HG03460 (cell line): ENCODE measurements around the gene NSUN7.
"Not testable (repeated sequence)": the region's sequence is repeated elsewhere in the genome, so short reads cannot be mapped to it uniquely, and the experiment has no call there.

ENCODE experiments used
- ATAC-seq: cut with Tn5 transposase; IDR thresholded peaks from one replicate; pipeline ENCODE4 v1.9.1; 2021; ENCODE audit not compliant: unreplicated experiment

Gene NSUN7

GRCh38 chr4:40812386-40812785, 62.6 kb downstream of the NSUN7 start:
- no peak for ATAC-seq

GRCh38 chr4:40812856-40813255, 63.1 kb downstream of the NSUN7 start:
- ATAC-seq = no peak

GRCh38 chr4:40817157-40817556, 67.4 kb downstream of the NSUN7 start:
- ATAC-seq = not testable (repeated sequence)

GRCh38 chr4:40820101-40820500, 70.3 kb downstream of the NSUN7 start:
- ATAC-seq = no peak

- no peak for ATAC-seq
These were observed 72.8 kb downstream of the NSUN7 start for GRCh38 chr4:40822420-40823166.

- ATAC-seq = no peak
These were observed 75.5 kb downstream of the NSUN7 start for GRCh38 chr4:40825014-40825838.

GRCh38 chr4:40826821-40827220, 77.1 kb downstream of the NSUN7 start:
- no peak for ATAC-seq

- ATAC-seq = no peak
These were observed 78.0 kb downstream of the NSUN7 start for GRCh38 chr4:40827758-40828157.

GRCh38 chr4:40828661-40829060, 78.9 kb downstream of the NSUN7 start:
- no peak for ATAC-seq

GRCh38 chr4:40829586-40829985, 79.8 kb downstream of the NSUN7 start:
- no peak for ATAC-seq

- ATAC-seq = no peak
These were observed 81.6 kb downstream of the NSUN7 start for GRCh38 chr4:40831146-40831907.

GRCh38 chr4:40832175-40832574, 82.4 kb downstream of the NSUN7 start:
- no peak for ATAC-seq

GRCh38 chr4:40833212-40833611, 83.5 kb downstream of the NSUN7 start:
- no peak for ATAC-seq

GRCh38 chr4:40837094-40837870, 87.5 kb downstream of the NSUN7 start:
- ATAC-seq = no peak

- no peak for ATAC-seq
These were observed 89.0 kb downstream of the NSUN7 start for GRCh38 chr4:40838742-40839141.

GRCh38 chr4:40840255-40840984, 90.7 kb downstream of the NSUN7 start:
- no peak for ATAC-seq

GRCh38 chr4:40840985-40841571, 91.3 kb downstream of the NSUN7 start:
- ATAC-seq = peak; percentile 61

- ATAC-seq = no peak
These were observed 92.6 kb downstream of the NSUN7 start for GRCh38 chr4:40842318-40842717.

- no peak for ATAC-seq
These were observed 93.1 kb downstream of the NSUN7 start for GRCh38 chr4:40842725-40843423.
